ENCODE data around the gene KIRREL3.

Gene KIRREL3

DNA sequence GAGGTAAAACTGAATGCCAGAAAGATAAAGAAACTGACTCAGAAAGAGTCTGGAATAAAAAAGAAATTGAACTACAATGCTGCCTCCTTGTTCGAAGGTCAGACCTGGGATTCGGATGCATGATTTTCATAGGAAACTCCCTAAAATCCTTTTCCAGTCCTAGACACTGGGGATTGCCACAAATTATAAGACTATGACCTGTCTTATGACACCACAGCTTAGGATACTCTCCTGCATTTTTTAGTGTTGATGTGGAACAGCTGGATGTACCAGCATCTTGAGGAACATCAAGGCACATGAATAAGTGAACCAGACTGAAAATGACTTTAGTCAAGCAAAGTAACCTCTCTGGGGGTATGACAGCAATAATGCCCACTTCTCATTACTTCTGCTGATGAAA lies 9.0 kb downstream of the KIRREL3 start:
- peak overlapping the region; percentile 10 for H3K4me3 ChIP-seq (ENCODE audit: low read length)
- DNase-seq (ENCODE audit: low read depth), result no peak
- TF ChIP-seq, protein P1, sequence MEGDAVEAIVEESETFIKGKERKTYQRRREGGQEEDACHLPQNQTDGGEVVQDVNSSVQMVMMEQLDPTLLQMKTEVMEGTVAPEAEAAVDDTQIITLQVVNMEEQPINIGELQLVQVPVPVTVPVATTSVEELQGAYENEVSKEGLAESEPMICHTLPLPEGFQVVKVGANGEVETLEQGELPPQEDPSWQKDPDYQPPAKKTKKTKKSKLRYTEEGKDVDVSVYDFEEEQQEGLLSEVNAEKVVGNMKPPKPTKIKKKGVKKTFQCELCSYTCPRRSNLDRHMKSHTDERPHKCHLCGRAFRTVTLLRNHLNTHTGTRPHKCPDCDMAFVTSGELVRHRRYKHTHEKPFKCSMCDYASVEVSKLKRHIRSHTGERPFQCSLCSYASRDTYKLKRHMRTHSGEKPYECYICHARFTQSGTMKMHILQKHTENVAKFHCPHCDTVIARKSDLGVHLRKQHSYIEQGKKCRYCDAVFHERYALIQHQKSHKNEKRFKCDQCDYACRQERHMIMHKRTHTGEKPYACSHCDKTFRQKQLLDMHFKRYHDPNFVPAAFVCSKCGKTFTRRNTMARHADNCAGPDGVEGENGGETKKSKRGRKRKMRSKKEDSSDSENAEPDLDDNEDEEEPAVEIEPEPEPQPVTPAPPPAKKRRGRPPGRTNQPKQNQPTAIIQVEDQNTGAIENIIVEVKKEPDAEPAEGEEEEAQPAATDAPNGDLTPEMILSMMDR (conservative IDR thresholded peaks at IDR 0.05; ENCODE audit: low read length), result no peak

DNA sequence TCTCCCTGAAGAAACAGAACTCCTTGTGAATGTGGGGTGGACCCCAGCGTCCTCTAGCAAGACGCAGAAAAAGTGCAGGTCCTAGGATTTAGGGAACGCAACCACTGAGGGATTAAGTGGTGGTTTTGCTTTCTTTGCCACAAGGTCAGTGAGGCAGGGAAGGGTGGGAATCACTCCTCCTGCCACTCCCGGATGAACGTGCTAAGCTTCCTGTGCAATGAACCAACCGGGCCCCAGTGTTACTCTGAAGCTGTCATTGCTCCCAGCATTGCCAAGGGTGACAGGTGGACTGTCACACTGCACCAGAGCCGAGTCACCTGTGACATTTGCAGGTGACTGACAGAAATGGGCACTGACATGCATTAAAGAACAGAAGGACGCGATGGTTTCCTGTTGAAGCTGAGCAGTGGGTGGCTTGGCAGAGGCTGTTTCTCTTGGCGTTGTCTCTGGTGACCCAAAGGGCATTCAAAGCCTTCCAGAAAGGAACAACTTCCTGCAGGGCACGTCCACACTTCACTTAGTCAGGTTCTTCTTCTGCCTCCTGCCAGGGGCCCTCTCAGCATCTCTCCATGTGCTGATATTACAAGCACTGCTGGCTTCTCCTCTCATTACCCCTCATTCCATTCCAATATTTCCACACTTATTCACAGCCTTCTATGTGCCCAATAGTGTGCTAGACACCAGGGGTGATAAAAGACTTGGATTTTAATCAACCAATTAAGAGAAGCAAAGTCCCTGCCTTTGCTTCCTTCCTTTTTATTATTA lies 9.7 kb downstream of the KIRREL3 start:
- TF ChIP-seq, protein P1 (conservative IDR thresholded peaks at IDR 0.05; ENCODE audit: low read length), result no peak
- no peak overlapping the region for H3K4me3 ChIP-seq (ENCODE audit: low read length)
- peak; percentile 66 for DNase-seq (ENCODE audit: low read depth)

DNA sequence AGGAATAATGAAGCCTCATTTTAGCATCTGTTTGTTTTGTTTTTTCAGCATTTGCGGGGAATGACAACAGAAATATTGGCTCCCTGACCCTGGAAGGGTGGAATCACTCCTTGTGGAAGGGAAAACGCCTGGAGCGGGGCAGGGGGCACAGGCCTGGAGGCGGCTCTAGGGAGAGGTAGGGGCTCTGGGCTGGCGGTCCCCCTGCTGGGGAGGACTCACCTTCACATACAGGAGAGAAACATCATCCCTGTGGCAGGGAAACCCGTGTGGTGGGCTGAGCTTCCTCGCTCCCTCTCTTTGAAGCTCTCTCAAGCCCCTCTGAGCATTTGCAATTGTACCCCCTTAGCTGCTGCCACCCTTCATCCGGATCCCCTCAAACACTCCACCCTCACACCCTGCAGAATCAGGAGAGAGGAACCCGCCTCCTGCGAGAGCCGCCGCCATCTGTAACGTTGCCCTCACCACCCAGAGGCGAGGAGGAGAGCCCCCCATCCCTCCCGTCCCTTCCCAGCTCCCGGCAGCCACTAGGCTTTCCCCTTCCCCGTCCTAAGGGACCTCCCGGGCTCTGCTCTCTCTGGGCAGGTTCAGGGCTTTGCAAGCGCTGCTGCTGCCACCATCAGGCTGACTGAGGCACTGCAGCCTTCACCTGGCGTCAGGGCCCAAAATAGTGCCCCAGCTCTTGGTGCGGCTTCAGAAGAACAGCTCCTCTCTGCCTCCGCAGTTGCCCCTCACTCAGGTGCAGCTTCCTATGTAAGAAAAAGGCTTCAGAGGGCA lies 10.4 kb downstream of the KIRREL3 start:
- TF ChIP-seq, protein P1 (conservative IDR thresholded peaks at IDR 0.05; ENCODE audit: low read length), result peak; percentile 98
- DNase-seq (ENCODE audit: low read depth), result peak; percentile 79
- peak overlapping the region; percentile 50 for H3K4me3 ChIP-seq (ENCODE audit: low read length)

DNA sequence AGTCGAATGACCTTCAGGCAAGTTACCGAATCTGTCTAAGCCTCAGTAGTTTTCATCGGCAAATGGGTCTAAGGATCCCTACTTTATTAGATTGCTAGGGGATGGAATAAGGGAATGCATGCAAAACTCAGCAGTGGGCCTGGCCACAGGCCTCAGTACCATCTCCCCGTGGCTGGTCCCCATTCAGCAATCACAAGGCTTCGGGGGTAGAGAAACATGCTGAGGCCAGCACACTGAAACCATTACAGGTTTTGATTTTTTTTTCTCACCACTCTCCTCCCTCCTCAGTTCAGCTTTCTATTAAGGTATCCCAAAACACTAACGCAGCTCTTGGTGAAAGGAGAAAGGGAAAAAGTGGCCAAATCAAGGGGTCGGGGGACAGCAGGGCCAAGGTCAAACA lies 11.9 kb downstream of the KIRREL3 start:
- no peak for DNase-seq (ENCODE audit: low read depth)
- no peak overlapping the region for H3K4me3 ChIP-seq (ENCODE audit: low read length)
- TF ChIP-seq, protein P1 (conservative IDR thresholded peaks at IDR 0.05; ENCODE audit: low read length), result no peak

DNA sequence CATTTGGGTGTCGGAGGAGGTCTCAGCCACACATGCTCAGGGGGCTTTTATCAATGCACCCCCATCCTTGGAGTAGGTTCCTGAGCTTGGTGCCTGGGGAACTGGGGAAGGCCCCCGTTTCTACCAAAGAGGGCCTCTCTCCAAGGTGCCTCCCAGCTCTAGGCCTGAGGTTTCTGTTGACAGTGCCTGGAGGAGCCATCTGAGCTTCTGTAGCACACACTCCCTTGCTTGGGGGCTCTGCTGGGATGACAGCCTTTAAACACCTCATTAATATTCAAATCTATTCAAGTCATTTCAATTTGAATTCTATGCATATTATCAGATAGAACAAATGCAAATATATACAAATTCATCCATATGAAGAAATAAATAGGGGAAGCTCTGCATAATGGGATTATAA lies 18.9 kb downstream of the KIRREL3 start:
- TF ChIP-seq, protein P1 (conservative IDR thresholded peaks at IDR 0.05; ENCODE audit: low read length), result no peak
- no peak overlapping the region for H3K4me3 ChIP-seq (ENCODE audit: low read length)
- DNase-seq (ENCODE audit: low read depth), result no peak

DNA sequence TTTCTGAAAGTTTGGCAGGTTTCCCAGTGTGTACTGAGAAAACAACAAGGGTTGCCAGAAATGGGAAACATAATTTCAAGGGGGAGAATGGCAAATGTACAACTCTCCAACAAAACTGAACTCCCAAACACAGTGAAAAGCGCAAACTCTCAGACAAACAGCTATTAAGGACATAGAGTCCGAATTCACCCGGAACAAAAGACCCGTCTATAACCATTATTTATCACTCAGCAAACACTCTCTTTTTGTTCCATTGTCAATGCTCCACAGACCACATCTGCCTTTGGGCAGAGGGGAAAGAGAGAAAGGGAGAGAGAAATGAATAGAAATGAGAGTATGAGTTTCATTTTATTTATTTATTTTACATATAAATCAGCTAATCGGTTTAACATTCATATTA lies 21.7 kb downstream of the KIRREL3 start:
- H3K4me3 ChIP-seq (ENCODE audit: low read length), result no peak overlapping the region
- no peak for DNase-seq (ENCODE audit: low read depth)
- TF ChIP-seq, protein P1 (conservative IDR thresholded peaks at IDR 0.05; ENCODE audit: low read length), result no peak

DNA sequence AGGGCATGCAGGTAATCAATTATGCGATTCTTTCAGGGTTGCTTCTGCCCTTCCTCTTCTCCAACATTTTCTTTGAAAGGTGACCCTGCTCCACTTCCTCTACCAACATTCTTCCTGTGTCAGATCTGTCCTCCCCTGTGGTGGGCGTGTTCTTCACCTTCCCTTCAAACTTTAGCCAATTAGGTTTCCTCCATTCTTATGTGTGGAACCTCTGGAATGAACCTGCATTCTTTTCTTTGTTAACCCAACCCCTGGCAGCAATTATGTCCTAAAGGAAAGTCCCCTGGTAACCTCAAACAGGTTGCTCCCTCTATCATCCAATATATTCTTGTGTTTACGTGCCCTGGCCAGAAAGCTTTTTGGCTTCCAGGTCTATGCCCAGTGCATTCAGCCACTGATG lies 22.4 kb downstream of the KIRREL3 start:
- TF ChIP-seq, protein P1 (conservative IDR thresholded peaks at IDR 0.05; ENCODE audit: low read length), result no peak
- no peak overlapping the region for H3K4me3 ChIP-seq (ENCODE audit: low read length)
- no peak for DNase-seq (ENCODE audit: low read depth)

All from AG10803 (cell line).